WTC11 (cell line): ENCODE data around the gene AK2.

Experiments used
- ELF4 ChIP-seq: sonication (generic); formaldehyde crosslinking; IDR thresholded peaks from 2 replicates; pipeline ENCODE4 v1.8.1; 2022; ENCODE audit warnings: low read depth, mild to moderate bottlenecking, moderate library complexity, missing genetic modification reagents
- RELA ChIP-seq: sonication (generic); formaldehyde crosslinking; IDR thresholded peaks from 2 replicates; pipeline ENCODE4 v1.8.1; 2022; ENCODE audit warnings: missing genetic modification reagents, mild to moderate bottlenecking, borderline replicate concordance
- SP1 ChIP-seq: sonication (generic); formaldehyde crosslinking; conservative IDR thresholded peaks from 2 replicates; pipeline ENCODE4 v1.8.1; 2022; ENCODE audit warnings: missing genetic modification reagents
- ZNF232 ChIP-seq: sonication (generic); formaldehyde crosslinking; IDR thresholded peaks from 2 replicates; pipeline ENCODE4 v1.8.0; 2022; ENCODE audit warnings: mild to moderate bottlenecking, missing genetic modification reagents
- ZNF416 ChIP-seq: fragments of 250-450 bp; sonication (Bioruptor Pico); IDR thresholded peaks from 2 replicates; pipeline ENCODE4 v1.9.0; 2021; ENCODE audit warnings: mild to moderate bottlenecking, inconsistent platforms
- TF ChIP-seq, protein P1 (sequence below): sonication (generic); formaldehyde crosslinking; IDR thresholded peaks from 2 replicates; pipeline ENCODE4 v1.8.0; 2022; ENCODE audit warnings: missing genetic modification reagents
- TF ChIP-seq, protein P2 (sequence below): fragments of 200-600 bp; IDR thresholded peaks from 2 replicates; pipeline ENCODE4 v1.8.0; 2022; ENCODE audit warnings: antibody characterized with exemption
- TF ChIP-seq, protein P3 (sequence below): sonication (generic); formaldehyde crosslinking; IDR thresholded peaks from 2 replicates; pipeline ENCODE4 v1.8.0; 2022; ENCODE audit warnings: mild to moderate bottlenecking, missing genetic modification reagents

DNA sequence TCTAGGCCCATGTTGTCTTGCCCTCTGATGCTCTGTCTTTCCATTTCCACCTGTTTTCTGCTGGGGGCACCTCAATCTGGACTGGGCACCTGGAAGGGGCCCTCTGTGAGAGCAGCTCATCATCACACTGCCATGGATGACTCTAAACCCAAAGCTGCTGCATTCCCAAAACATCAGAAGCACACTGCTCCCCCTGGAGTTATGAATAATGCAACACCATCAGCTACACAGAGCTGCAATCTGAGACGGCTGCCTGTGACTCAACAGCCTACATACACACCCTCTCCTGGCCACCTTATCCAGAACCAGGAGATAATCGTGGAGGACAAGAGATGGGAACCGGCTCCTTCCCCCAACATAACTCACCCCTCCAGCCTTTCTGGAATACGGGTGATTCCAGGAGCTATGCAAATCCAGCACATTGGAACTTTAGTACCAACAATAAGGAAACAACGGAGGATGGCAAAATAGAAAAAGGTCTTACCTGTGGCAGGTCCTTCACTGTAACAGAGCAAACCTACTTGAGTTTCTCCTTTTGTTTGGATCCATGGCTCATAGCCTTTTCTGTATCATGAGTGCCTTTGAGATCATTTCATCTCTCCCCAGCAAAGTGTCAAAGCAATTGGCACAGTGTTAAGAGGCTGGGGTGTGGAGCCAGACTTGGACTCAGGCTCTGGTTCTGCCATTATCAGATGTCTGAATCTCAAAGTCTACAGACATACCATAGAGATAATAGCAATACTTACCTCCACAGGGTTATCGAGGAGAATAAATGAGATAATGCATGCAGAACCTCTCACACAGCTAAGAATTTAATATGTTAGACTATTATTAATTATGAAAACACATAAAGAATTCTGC is 29.3 kb downstream of the AK2 start:
- TF ChIP-seq, protein P1, sequence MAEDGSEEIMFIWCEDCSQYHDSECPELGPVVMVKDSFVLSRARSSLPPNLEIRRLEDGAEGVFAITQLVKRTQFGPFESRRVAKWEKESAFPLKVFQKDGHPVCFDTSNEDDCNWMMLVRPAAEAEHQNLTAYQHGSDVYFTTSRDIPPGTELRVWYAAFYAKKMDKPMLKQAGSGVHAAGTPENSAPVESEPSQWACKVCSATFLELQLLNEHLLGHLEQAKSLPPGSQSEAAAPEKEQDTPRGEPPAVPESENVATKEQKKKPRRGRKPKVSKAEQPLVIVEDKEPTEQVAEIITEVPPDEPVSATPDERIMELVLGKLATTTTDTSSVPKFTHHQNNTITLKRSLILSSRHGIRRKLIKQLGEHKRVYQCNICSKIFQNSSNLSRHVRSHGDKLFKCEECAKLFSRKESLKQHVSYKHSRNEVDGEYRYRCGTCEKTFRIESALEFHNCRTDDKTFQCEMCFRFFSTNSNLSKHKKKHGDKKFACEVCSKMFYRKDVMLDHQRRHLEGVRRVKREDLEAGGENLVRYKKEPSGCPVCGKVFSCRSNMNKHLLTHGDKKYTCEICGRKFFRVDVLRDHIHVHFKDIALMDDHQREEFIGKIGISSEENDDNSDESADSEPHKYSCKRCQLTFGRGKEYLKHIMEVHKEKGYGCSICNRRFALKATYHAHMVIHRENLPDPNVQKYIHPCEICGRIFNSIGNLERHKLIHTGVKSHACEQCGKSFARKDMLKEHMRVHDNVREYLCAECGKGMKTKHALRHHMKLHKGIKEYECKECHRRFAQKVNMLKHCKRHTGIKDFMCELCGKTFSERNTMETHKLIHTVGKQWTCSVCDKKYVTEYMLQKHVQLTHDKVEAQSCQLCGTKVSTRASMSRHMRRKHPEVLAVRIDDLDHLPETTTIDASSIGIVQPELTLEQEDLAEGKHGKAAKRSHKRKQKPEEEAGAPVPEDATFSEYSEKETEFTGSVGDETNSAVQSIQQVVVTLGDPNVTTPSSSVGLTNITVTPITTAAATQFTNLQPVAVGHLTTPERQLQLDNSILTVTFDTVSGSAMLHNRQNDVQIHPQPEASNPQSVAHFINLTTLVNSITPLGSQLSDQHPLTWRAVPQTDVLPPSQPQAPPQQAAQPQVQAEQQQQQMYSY (CRISPR knock-in tag): no peak
- TF ChIP-seq, protein P2, sequence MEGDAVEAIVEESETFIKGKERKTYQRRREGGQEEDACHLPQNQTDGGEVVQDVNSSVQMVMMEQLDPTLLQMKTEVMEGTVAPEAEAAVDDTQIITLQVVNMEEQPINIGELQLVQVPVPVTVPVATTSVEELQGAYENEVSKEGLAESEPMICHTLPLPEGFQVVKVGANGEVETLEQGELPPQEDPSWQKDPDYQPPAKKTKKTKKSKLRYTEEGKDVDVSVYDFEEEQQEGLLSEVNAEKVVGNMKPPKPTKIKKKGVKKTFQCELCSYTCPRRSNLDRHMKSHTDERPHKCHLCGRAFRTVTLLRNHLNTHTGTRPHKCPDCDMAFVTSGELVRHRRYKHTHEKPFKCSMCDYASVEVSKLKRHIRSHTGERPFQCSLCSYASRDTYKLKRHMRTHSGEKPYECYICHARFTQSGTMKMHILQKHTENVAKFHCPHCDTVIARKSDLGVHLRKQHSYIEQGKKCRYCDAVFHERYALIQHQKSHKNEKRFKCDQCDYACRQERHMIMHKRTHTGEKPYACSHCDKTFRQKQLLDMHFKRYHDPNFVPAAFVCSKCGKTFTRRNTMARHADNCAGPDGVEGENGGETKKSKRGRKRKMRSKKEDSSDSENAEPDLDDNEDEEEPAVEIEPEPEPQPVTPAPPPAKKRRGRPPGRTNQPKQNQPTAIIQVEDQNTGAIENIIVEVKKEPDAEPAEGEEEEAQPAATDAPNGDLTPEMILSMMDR: no peak
- no peak for TF ChIP-seq RELA (CRISPR knock-in tag)
- no peak for TF ChIP-seq ZNF232
- no peak for TF ChIP-seq ZNF416
- no peak for TF ChIP-seq SP1 (CRISPR knock-in tag)
- TF ChIP-seq, protein P3, sequence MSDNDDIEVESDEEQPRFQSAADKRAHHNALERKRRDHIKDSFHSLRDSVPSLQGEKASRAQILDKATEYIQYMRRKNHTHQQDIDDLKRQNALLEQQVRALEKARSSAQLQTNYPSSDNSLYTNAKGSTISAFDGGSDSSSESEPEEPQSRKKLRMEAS (CRISPR knock-in tag): no peak
- no peak for TF ChIP-seq ELF4
